ENCODE data around the gene HMGA1. TPM values are rescaled to one million over a fixed set of nuclear protein-coding genes. Genes with fewer than 3 reads are reported as not detected.

Gene HMGA1
- total and polyA plus RNA-seq, 10 of the 15 experiments (the other 5 are each of a cell fraction or from before 2014, with no cell fraction given): 13.4 to 885 (median 508) TPM

- TF ChIP-seq IRF4 (IDR thresholded peaks at IDR 0.05; ENCODE audit: low read depth, low read length) (no peak), ZNF622 (IDR thresholded peaks at IDR 0.05) (no peak)
Measured at GRCh38 chr6:34276881-34277762, 40.4 kb downstream of the HMGA1 start (continued).

GRCh38 chr6:34277763-34278112, 41.1 kb downstream of the HMGA1 start:
- TF ChIP-seq KDM1A (IDR thresholded peaks at IDR 0.05; ENCODE audit: borderline replicate concordance) (no peak), SIN3A (IDR thresholded peaks at IDR 0.05; ENCODE audit: low read depth, low read length) (no peak), ZSCAN29 (IDR thresholded peaks at IDR 0.05) (no peak), JUNB (IDR thresholded peaks at IDR 0.05) (no peak), SIX5 (IDR thresholded peaks at IDR 0.05; ENCODE audit: low read depth, low read length, severe bottlenecking) (no peak), WRNIP1 (IDR thresholded peaks at IDR 0.05; ENCODE audit: borderline replicate concordance, low read depth, low read length) (no peak), ZNF207 (IDR thresholded peaks at IDR 0.05; ENCODE audit: borderline replicate concordance) (no peak), NBN (IDR thresholded peaks at IDR 0.05) (no peak), NR2C2 (IDR thresholded peaks at IDR 0.05; ENCODE audit: borderline replicate concordance, control insufficient read depth, insufficient read length, low read depth) (no peak)
- no peak for DNase-seq (ENCODE audit: low read depth, low spot score)
- H3K27me3 ChIP-seq (replicated peaks in 1 of 2; ENCODE audit: control insufficient read depth in 2 of 2, insufficient read depth in 2 of 2, low read length in 1 of 2): no peaks in the 10 kb centered on the region
- H3K79me2 ChIP-seq (ENCODE audit: control insufficient read depth, insufficient read depth, low read length): no peaks in the 10 kb centered on the region
- ChIA-PET POLR2A (no interaction called here), SMC1A (ENCODE audit: uncharacterized antibody, unreplicated experiment) (interaction anchor here (1.6 kb wide), 1 partner anchor 170 kb away, joined by 3 read pairs; no protein-coding TSS in a partner anchor), CTCF (no interaction called here), RAD21 (ENCODE audit: unreplicated experiment) (interaction anchor here (0.6 to 1.2 kb wide), 2 partner anchors 28 to 65 kb away, joined by 3 to 5 read pairs; partner anchors contain the start of gene SMIM29)
- H3K4me2 ChIP-seq (ENCODE audit: control insufficient read depth, insufficient read depth): no peak overlapping the region
- intact Hi-C loops (cut with micrococcal nuclease; ENCODE audit: unreplicated experiment) (no loop called here), in situ Hi-C loops (cut with MboI) (no loop called here)
- H4K20me1 ChIP-seq (ENCODE audit: control insufficient read depth, insufficient read depth): no peaks in the 10 kb centered on the region
- H3K36me3 ChIP-seq (ENCODE audit: control insufficient read depth in 2 of 2, insufficient read depth in 2 of 2, low read length in 1 of 2): peaks cover 0 to 10% of the 10 kb centered on the region in 2 experiments; a peak in 3 of 4 replicates
- FAIRE-seq: no peak
- no peak overlapping the region for H3K4me3 ChIP-seq
- no TSS peak for BruUV-seq (replicated peaks)
- 87% methylated on average over 4 of the region's 4 CpGs for WGBS (ENCODE audit: insufficient coverage, insufficient replicate concordance, low lambda C conversion rate, missing lambda C conversion rate)
- peaks cover 7% of the 10 kb centered on the region for H3K4me1 ChIP-seq (ENCODE audit: control insufficient read depth, insufficient read depth, low read length)
- no peak overlapping the region for H2AFZ ChIP-seq (ENCODE audit: control insufficient read depth, low read depth, low read length)
- no peak overlapping the region for H3K27ac ChIP-seq (ENCODE audit: control insufficient read depth, insufficient read depth)
- H3K9me3 ChIP-seq (replicated peaks; ENCODE audit: control insufficient read depth, insufficient read depth, low read length): no peaks in the 10 kb centered on the region
- ATAC-seq: no peak
- H3K9ac ChIP-seq (ENCODE audit: control insufficient read depth, insufficient read depth, low read length): no peak overlapping the region

All from GM12878 (cell line).